Osteocyte (in vitro differentiated cells): ENCODE results near the gene FZR1. TPM values are rescaled to one million over a fixed set of nuclear protein-coding genes. Genes with fewer than 3 reads are reported as not detected.

Source experiments
- DNase-seq: peaks from one replicate; pipeline ENCODE4 v3.0.0; 2021; ENCODE audit warnings: mixed read lengths; ENCODE audit not compliant: unreplicated experiment; ENCODE audit errors: extremely low spot score
- H3K27ac Mint-ChIP-seq: one replicate; pipeline ENCODE4 v1.8.0; 2021; ENCODE audit warnings: mild to moderate bottlenecking, mixed read lengths; ENCODE audit not compliant: unreplicated experiment
- H3K27me3 Mint-ChIP-seq: one replicate; pipeline ENCODE4 v1.8.0; 2021; ENCODE audit warnings: mixed read lengths; ENCODE audit not compliant: unreplicated experiment
- H3K36me3 Mint-ChIP-seq: one replicate; pipeline ENCODE4 v1.8.0; 2021; ENCODE audit warnings: mixed read lengths; ENCODE audit not compliant: unreplicated experiment
- H3K4me1 Mint-ChIP-seq: one replicate; pipeline ENCODE4 v1.8.0; 2021; ENCODE audit warnings: mixed read lengths; ENCODE audit not compliant: unreplicated experiment
- H3K4me3 Mint-ChIP-seq: one replicate; pipeline ENCODE4 v1.8.0; 2021; ENCODE audit warnings: mild to moderate bottlenecking, moderate library complexity, mixed read lengths; ENCODE audit not compliant: unreplicated experiment
- H3K9me3 Mint-ChIP-seq: one replicate; pipeline ENCODE4 v1.8.0; 2021; ENCODE audit warnings: mixed read lengths; ENCODE audit not compliant: unreplicated experiment
- CTCF ChIP-seq: fragments of 200-600 bp; sonication (generic); IDR thresholded peaks from 2 replicates; pipeline ENCODE4 v1.5.0; 2021; ENCODE audit warnings: antibody characterized with exemption, mild to moderate bottlenecking, moderate library complexity
- total RNA-seq: library from RNA; stranded (reverse); gene quantifications from 2 replicates; pipeline ENCODE4 v1.2.1, GENCODE V29; 2021

Gene FZR1
- total RNA-seq, 1 donor from 2014 or later: 45.3 TPM

DNA sequence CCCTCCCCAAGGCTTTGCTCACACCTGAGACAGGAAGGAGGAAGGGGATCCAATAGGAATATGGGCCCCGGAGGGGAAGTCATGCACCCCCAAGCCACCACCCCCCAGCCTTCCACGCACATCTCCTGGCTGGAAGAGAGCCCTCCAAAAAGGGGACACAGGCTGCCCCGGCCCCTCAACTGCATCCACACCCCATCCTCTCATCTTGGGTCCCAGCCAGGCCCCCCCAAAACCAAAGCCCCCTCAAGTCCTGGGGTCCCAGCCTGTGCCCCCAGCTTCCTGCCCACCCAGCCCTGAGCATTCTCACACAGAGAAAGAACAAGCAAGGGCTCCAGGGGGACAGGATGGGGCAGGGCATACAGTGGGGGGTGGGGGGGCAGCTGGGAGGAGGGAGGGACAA is 37.9 kb upstream of the FZR1 start:
- no peak for DNase-seq
- H3K4me3 Mint-ChIP-seq: no peak overlapping the region
- TF ChIP-seq CTCF: no peak
- H3K4me1 Mint-ChIP-seq: peaks cover 13% of the 10 kb centered on the region
- H3K36me3 Mint-ChIP-seq: peaks cover 2% of the 10 kb centered on the region
- no peak overlapping the region for H3K27ac Mint-ChIP-seq
- no peaks in the 10 kb centered on the region for H3K27me3 Mint-ChIP-seq
- H3K9me3 Mint-ChIP-seq: no peaks in the 10 kb centered on the region

GRCh38 chr19:3469638-3470499 is 36.2 kb upstream of the FZR1 start:
- H3K9me3 Mint-ChIP-seq: no peaks in the 10 kb centered on the region
- peaks cover 2% of the 10 kb centered on the region for H3K36me3 Mint-ChIP-seq
- no peak overlapping the region for H3K4me3 Mint-ChIP-seq
- peaks cover 13% of the 10 kb centered on the region for H3K4me1 Mint-ChIP-seq
- no peak for TF ChIP-seq CTCF
- H3K27me3 Mint-ChIP-seq: no peaks in the 10 kb centered on the region
- H3K27ac Mint-ChIP-seq: no peak overlapping the region
- DNase-seq: no peak

- DNase-seq: no peak
- peaks cover 11% of the 10 kb centered on the region for H3K4me1 Mint-ChIP-seq
- no peak for TF ChIP-seq CTCF
- H3K4me3 Mint-ChIP-seq: no peak overlapping the region
- no peak overlapping the region for H3K27ac Mint-ChIP-seq
- H3K36me3 Mint-ChIP-seq: peaks cover 2% of the 10 kb centered on the region
- no peaks in the 10 kb centered on the region for H3K27me3 Mint-ChIP-seq
- no peaks in the 10 kb centered on the region for H3K9me3 Mint-ChIP-seq
Observed at GRCh38 chr19:3470500-3471128, 35.5 kb upstream of the FZR1 start.

- TF ChIP-seq CTCF: peak; percentile 89
- peaks cover 8% of the 10 kb centered on the region for H3K4me1 Mint-ChIP-seq
- DNase-seq: no peak
- no peak overlapping the region for H3K4me3 Mint-ChIP-seq
- H3K27me3 Mint-ChIP-seq: no peaks in the 10 kb centered on the region
- H3K36me3 Mint-ChIP-seq: peaks cover 2% of the 10 kb centered on the region
- no peaks in the 10 kb centered on the region for H3K9me3 Mint-ChIP-seq
- no peak overlapping the region for H3K27ac Mint-ChIP-seq
Observed at GRCh38 chr19:3471954-3472655, 34.0 kb upstream of the FZR1 start.

DNA sequence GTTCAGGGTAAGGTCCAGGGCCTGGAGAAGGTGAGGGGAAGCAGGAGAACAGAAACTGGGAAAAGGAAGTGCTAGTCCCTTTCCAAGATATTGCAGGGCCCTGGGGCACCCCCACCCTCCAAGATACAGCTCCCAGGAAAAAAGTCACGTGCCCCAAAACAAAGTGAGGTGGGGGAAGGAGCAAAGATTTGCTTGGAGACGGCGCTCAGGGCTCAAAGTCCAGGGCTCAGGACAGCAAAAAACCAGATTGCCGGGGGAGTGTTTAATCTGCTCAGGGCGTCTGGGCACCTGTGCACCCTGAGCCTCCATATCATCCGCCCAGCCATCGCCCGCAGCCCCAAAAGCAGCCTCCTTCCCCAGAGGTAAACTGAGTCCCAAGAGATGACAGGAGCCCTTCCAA is 32.1 kb upstream of the FZR1 start:
- Mint-ChIP-seq H3K36me3 (no peaks in the 10 kb centered on the region), H3K27ac (no peak overlapping the region), H3K4me1 (peaks cover 5% of the 10 kb centered on the region), H3K4me3 (no peak overlapping the region), H3K27me3 (peaks cover 2% of the 10 kb centered on the region), H3K9me3 (no peaks in the 10 kb centered on the region)
- no peak for TF ChIP-seq CTCF
- DNase-seq: no peak
